WTC11 (cell line): Measurements from ENCODE around the gene ADGRG3. TPM values are rescaled to one million over a fixed set of nuclear protein-coding genes. Genes with fewer than 3 reads are reported as not detected.

Experiments used
- ATAC-seq: fragments of 200-7000 bp; cut with Tn5 transposase; 2 replicates; pipeline ENCODE4 v1.10.0; 2021; ENCODE audit warnings: mild to moderate bottlenecking, moderate library complexity
- CTCF ChIA-PET: fragments of 300-600 bp; sonication (Branson Sonifier 250); formaldehyde crosslinking; loops from one replicate; lab custom pipeline; 2021; ENCODE audit warnings: antibody characterized with exemption; lab: Charles Lee
- POLR2A ChIA-PET: fragments of 350-600 bp; sonication (Branson Sonifier 250); formaldehyde crosslinking; loops from one replicate; lab custom pipeline; 2021; ENCODE audit warnings: antibody characterized with exemption; lab: Charles Lee
- DNase-seq: peaks from one replicate; pipeline ENCODE4 v3.0.0; 2021; ENCODE audit warnings: low spot score
- H3K27ac Mint-ChIP-seq: 2 replicates; pipeline ENCODE4 v1.8.0; 2021; ENCODE audit warnings: mixed read lengths
- H3K27me3 Mint-ChIP-seq: 2 replicates; pipeline ENCODE4 v1.8.0; 2021; ENCODE audit warnings: low read depth, mild to moderate bottlenecking, moderate library complexity, mixed read lengths
- H3K36me3 Mint-ChIP-seq: 2 replicates; pipeline ENCODE4 v1.8.0; 2021; ENCODE audit warnings: mixed read lengths
- H3K4me1 Mint-ChIP-seq: 2 replicates; pipeline ENCODE4 v1.8.0; 2022; ENCODE audit warnings: mixed read lengths
- H3K4me3 Mint-ChIP-seq: 2 replicates; pipeline ENCODE4 v1.8.0; 2021; ENCODE audit warnings: mild to moderate bottlenecking, moderate library complexity, mixed read lengths
- H3K9me3 Mint-ChIP-seq: 2 replicates; pipeline ENCODE4 v1.8.0; 2021; ENCODE audit warnings: mixed read lengths
- AFF4 ChIP-seq: sonication (generic); formaldehyde crosslinking; IDR thresholded peaks from 2 replicates; pipeline ENCODE4 v1.8.1; 2023; ENCODE audit warnings: mild to moderate bottlenecking, missing genetic modification reagents, borderline replicate concordance
- AR ChIP-seq: fragments of 250-450 bp; sonication (Bioruptor Pico); IDR thresholded peaks from 2 replicates; pipeline ENCODE4 v1.9.0; 2021; ENCODE audit warnings: mild to moderate bottlenecking
- ARID4B ChIP-seq: sonication (generic); formaldehyde crosslinking; IDR thresholded peaks from 2 replicates; pipeline ENCODE4 v1.8.0; 2023; ENCODE audit warnings: missing genetic modification reagents, mild to moderate bottlenecking, borderline replicate concordance
- ATF3 ChIP-seq: sonication (generic); formaldehyde crosslinking; conservative IDR thresholded peaks from 2 replicates; pipeline ENCODE4 v1.8.1; 2022; ENCODE audit warnings: mild to moderate bottlenecking, missing genetic modification reagents
- CREB1 ChIP-seq: sonication (generic); formaldehyde crosslinking; IDR thresholded peaks from 2 replicates; pipeline ENCODE4 v1.8.0; 2023; ENCODE audit warnings: mild to moderate bottlenecking, missing genetic modification reagents
- E2F5 ChIP-seq: sonication (generic); formaldehyde crosslinking; IDR thresholded peaks from 2 replicates; pipeline ENCODE4 v1.8.1; 2022; ENCODE audit warnings: mild to moderate bottlenecking, moderate library complexity, missing genetic modification reagents
- ESRRA ChIP-seq: sonication (generic); formaldehyde crosslinking; IDR thresholded peaks from 2 replicates; pipeline ENCODE4 v1.8.1; 2022; ENCODE audit warnings: mild to moderate bottlenecking, missing genetic modification reagents, borderline replicate concordance
- ETV6 ChIP-seq: sonication (generic); formaldehyde crosslinking; IDR thresholded peaks from 2 replicates; pipeline ENCODE4 v1.8.1; 2022; ENCODE audit warnings: mild to moderate bottlenecking, missing genetic modification reagents
- FOXP1 ChIP-seq: sonication (generic); formaldehyde crosslinking; IDR thresholded peaks from 2 replicates; pipeline ENCODE4 v1.8.0; 2022; ENCODE audit warnings: missing genetic modification reagents, mild to moderate bottlenecking, moderate library complexity, borderline replicate concordance
- GABPB1 ChIP-seq: sonication (generic); formaldehyde crosslinking; IDR thresholded peaks from 2 replicates; pipeline ENCODE4 v1.8.1; 2023; ENCODE audit warnings: mild to moderate bottlenecking, missing genetic modification reagents
- HMGA2 ChIP-seq: fragments of 250-450 bp; sonication (Bioruptor Pico); IDR thresholded peaks from 2 replicates; pipeline ENCODE4 v1.4.0; 2021; ENCODE audit warnings: mild to moderate bottlenecking, moderate library complexity
- MXD4 ChIP-seq: fragments of 250-450 bp; sonication (Bioruptor Pico); IDR thresholded peaks from 2 replicates; pipeline ENCODE4 v1.8.0; 2021; ENCODE audit warnings: mild to moderate bottlenecking, moderate library complexity, borderline replicate concordance
- MYBL2 ChIP-seq: sonication (generic); formaldehyde crosslinking; IDR thresholded peaks from 2 replicates; pipeline ENCODE4 v1.8.1; 2023; ENCODE audit warnings: mild to moderate bottlenecking, moderate library complexity, missing genetic modification reagents
- NFATC4 ChIP-seq: fragments of 250-450 bp; sonication (Bioruptor Pico); IDR thresholded peaks from 2 replicates; pipeline ENCODE4 v1.9.0; 2021; ENCODE audit warnings: mild to moderate bottlenecking
- NR1H2 ChIP-seq: sonication (generic); formaldehyde crosslinking; IDR thresholded peaks from 2 replicates; pipeline ENCODE4 v1.9.0; 2021; ENCODE audit warnings: mild to moderate bottlenecking, moderate library complexity, missing genetic modification reagents
- RORB ChIP-seq: fragments of 250-450 bp; sonication (Bioruptor Pico); IDR thresholded peaks from 2 replicates; pipeline ENCODE4 v1.9.0; 2021; ENCODE audit warnings: mild to moderate bottlenecking
- SMAD3 ChIP-seq: sonication (generic); formaldehyde crosslinking; IDR thresholded peaks from 2 replicates; pipeline ENCODE4 v1.8.0; 2022; ENCODE audit warnings: missing genetic modification reagents, mild to moderate bottlenecking, borderline replicate concordance
- SMAD4 ChIP-seq: sonication (generic); formaldehyde crosslinking; IDR thresholded peaks from 2 replicates; pipeline ENCODE4 v1.8.0; 2022; ENCODE audit warnings: mild to moderate bottlenecking, missing genetic modification reagents
- TEAD1 ChIP-seq: sonication (generic); formaldehyde crosslinking; IDR thresholded peaks from 2 replicates; pipeline ENCODE4 v1.8.0; 2022; ENCODE audit warnings: mild to moderate bottlenecking, missing genetic modification reagents
- ZMAT4 ChIP-seq: fragments of 250-450 bp; sonication (Bioruptor Pico); IDR thresholded peaks from 2 replicates; pipeline ENCODE4 v1.9.0; 2021; ENCODE audit warnings: mild to moderate bottlenecking
- total RNA-seq: library from RNA; stranded (reverse); gene quantifications from 3 replicates; pipeline ENCODE4 v1.2.3, GENCODE V29; 2021

The ADGRG3 gene
- total RNA-seq, 1 experiment from 2014 or later: 0.44 TPM

- no peaks in the 10 kb centered on the region for H3K9me3 Mint-ChIP-seq
- no peaks in the 10 kb centered on the region for H3K27me3 Mint-ChIP-seq
- H3K4me3 Mint-ChIP-seq: no peak overlapping the region; the same call in 1 of the 2 replicates
- no peak overlapping the region for H3K27ac Mint-ChIP-seq
- H3K36me3 Mint-ChIP-seq: no peaks in the 10 kb centered on the region
- ATAC-seq: no peak
- peaks cover 14% of the 10 kb centered on the region for H3K4me1 Mint-ChIP-seq
- CTCF ChIA-PET: interaction anchor here (0.6 to 2.3 kb wide), 2 partner anchors 25 to 27 kb away, joined by 3 to 7 read pairs; no protein-coding TSS in a partner anchor
- TF ChIP-seq FOXP1 (no peak), ETV6 (CRISPR knock-in tag) (no peak), E2F5 (no peak), ZMAT4 (no peak), SMAD4 (CRISPR knock-in tag) (no peak), HMGA2 (no peak), GABPB1 (CRISPR knock-in tag) (no peak), MXD4 (CRISPR knock-in tag) (no peak), CREB1 (CRISPR knock-in tag) (no peak), NR1H2 (CRISPR knock-in tag) (no peak), NFATC4 (no peak), AFF4 (no peak), ESRRA (no peak), ARID4B (CRISPR knock-in tag) (no peak), MYBL2 (no peak), AR (CRISPR knock-in tag) (no peak), RORB (no peak), TEAD1 (CRISPR knock-in tag) (no peak), ATF3 (CRISPR knock-in tag) (no peak), SMAD3 (CRISPR knock-in tag) (no peak)
- no peak for DNase-seq
- POLR2A ChIA-PET: interaction anchor here (0.7 kb wide), 1 partner anchor 191 kb away, joined by 4 read pairs; no protein-coding TSS in a partner anchor
These were observed 26.2 kb downstream of the ADGRG3 start for GRCh38 chr16:57694231-57694724.
